ENCODE measurements around the gene AP1M1.
"Not testable (repeated sequence)": the region's sequence is repeated elsewhere in the genome, so short reads cannot be mapped to it uniquely, and the experiment has no call there.

Gene AP1M1

GRCh38 chr19:16266586-16266942 lies 68.9 kb downstream of the AP1M1 start:
- no peaks in the 10 kb centered on the region for H3K9me3 Mint-ChIP-seq
- no peak for ATAC-seq
- no peaks in the 10 kb centered on the region for H3K36me3 Mint-ChIP-seq (ENCODE audit: low read depth)
- DNase-seq = peak; percentile 54
- no peak overlapping the region for H3K4me3 Mint-ChIP-seq
- H3K4me1 Mint-ChIP-seq = peaks cover 41% of the 10 kb centered on the region
- H3K27ac Mint-ChIP-seq = peak overlapping the region; percentile 46
- H3K27me3 Mint-ChIP-seq = peaks cover 24% of the 10 kb centered on the region

GRCh38 chr19:16268676-16269319 lies 71.1 kb downstream of the AP1M1 start:
- H3K9me3 Mint-ChIP-seq = no peaks in the 10 kb centered on the region
- H3K27ac Mint-ChIP-seq = no peak overlapping the region
- H3K27me3 Mint-ChIP-seq = peaks cover 24% of the 10 kb centered on the region
- DNase-seq = peak; percentile 47
- peaks cover 23% of the 10 kb centered on the region for H3K4me1 Mint-ChIP-seq
- no peak for ATAC-seq
- no peak overlapping the region for H3K4me3 Mint-ChIP-seq
- H3K36me3 Mint-ChIP-seq (ENCODE audit: low read depth) = no peaks in the 10 kb centered on the region

DNA sequence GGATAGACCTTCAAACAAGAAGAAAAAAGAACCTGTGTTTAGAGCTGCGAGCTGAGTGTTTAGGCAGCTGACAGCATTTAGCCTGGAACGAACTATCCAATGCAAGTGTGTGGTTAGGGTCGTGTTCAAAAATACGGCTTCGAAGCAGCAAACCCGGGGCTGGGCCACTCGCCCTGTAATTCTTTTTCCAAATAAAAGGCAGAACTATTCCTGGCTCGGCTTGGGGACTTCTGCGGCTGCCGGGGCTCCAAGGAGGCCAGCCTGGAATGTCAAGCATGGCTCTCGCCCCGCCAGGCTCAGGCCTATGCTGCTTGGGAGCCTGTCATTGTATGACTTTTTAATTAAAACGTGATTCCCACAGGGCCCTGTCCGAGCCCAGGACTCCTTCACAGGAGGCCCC lies 75.2 kb downstream of the AP1M1 start:
- no peaks in the 10 kb centered on the region for H3K9me3 Mint-ChIP-seq
- H3K27ac Mint-ChIP-seq = no peak overlapping the region
- peaks cover 12% of the 10 kb centered on the region for H3K4me1 Mint-ChIP-seq
- H3K36me3 Mint-ChIP-seq (ENCODE audit: low read depth) = no peaks in the 10 kb centered on the region
- peaks cover 5% of the 10 kb centered on the region for H3K27me3 Mint-ChIP-seq
- no peak for ATAC-seq
- no peak overlapping the region for H3K4me3 Mint-ChIP-seq
- no peak for DNase-seq

GRCh38 chr19:16274447-16274846 lies 76.7 kb downstream of the AP1M1 start:
- DNase-seq = no peak
- no peaks in the 10 kb centered on the region for H3K36me3 Mint-ChIP-seq (ENCODE audit: low read depth)
- no peak overlapping the region for H3K4me3 Mint-ChIP-seq
- H3K27me3 Mint-ChIP-seq = peaks cover 5% of the 10 kb centered on the region
- H3K4me1 Mint-ChIP-seq = peaks cover 5% of the 10 kb centered on the region
- ATAC-seq = no peak
- H3K27ac Mint-ChIP-seq = no peak overlapping the region
- H3K9me3 Mint-ChIP-seq = no peaks in the 10 kb centered on the region

GRCh38 chr19:16280306-16280705 lies 82.6 kb downstream of the AP1M1 start:
- Mint-ChIP-seq H3K27ac (no peak overlapping the region), H3K9me3 (no peaks in the 10 kb centered on the region), H3K4me1 (peaks cover 26% of the 10 kb centered on the region), H3K27me3 (peaks cover 18% of the 10 kb centered on the region), H3K36me3 (ENCODE audit: low read depth) (no peaks in the 10 kb centered on the region), H3K4me3 (no peak overlapping the region)
- no peak for DNase-seq
- no peak for ATAC-seq

GRCh38 chr19:16281743-16282142 lies 84.0 kb downstream of the AP1M1 start:
- no peak overlapping the region for H3K27ac Mint-ChIP-seq

GRCh38 chr19:16283210-16284061 lies 85.7 kb downstream of the AP1M1 start:
- H3K27me3 Mint-ChIP-seq = peaks cover 31% of the 10 kb centered on the region
- H3K4me3 Mint-ChIP-seq = peak overlapping the region; percentile 48
- no peaks in the 10 kb centered on the region for H3K9me3 Mint-ChIP-seq
- no peak overlapping the region for H3K27ac Mint-ChIP-seq
- H3K36me3 Mint-ChIP-seq (ENCODE audit: low read depth) = no peaks in the 10 kb centered on the region
- DNase-seq (peak; percentile 84), ATAC-seq (peak; percentile 90)
- H3K4me1 Mint-ChIP-seq = peaks cover 36% of the 10 kb centered on the region

More at GRCh38 chr19:16281743-16282142, 84.0 kb downstream of the AP1M1 start:
- ATAC-seq = no peak
- H3K9me3 Mint-ChIP-seq = no peaks in the 10 kb centered on the region
- no peaks in the 10 kb centered on the region for H3K36me3 Mint-ChIP-seq (ENCODE audit: low read depth)
- DNase-seq = no peak
- H3K4me1 Mint-ChIP-seq = peaks cover 34% of the 10 kb centered on the region
- H3K4me3 Mint-ChIP-seq = no peak overlapping the region
- H3K27me3 Mint-ChIP-seq = peaks cover 26% of the 10 kb centered on the region

GRCh38 chr19:16284505-16284904 lies 86.8 kb downstream of the AP1M1 start:
- H3K36me3 Mint-ChIP-seq (ENCODE audit: low read depth) = no peaks in the 10 kb centered on the region
- peaks cover 34% of the 10 kb centered on the region for H3K4me1 Mint-ChIP-seq
- no peak overlapping the region for H3K4me3 Mint-ChIP-seq
- peaks cover 36% of the 10 kb centered on the region for H3K27me3 Mint-ChIP-seq
- ATAC-seq (no peak), DNase-seq (no peak)
- H3K9me3 Mint-ChIP-seq = no peaks in the 10 kb centered on the region
- no peak overlapping the region for H3K27ac Mint-ChIP-seq

GRCh38 chr19:16285079-16285478 lies 87.4 kb downstream of the AP1M1 start:
- not testable (repeated sequence) for H3K36me3 Mint-ChIP-seq (ENCODE audit: low read depth); ATAC-seq; H3K27ac Mint-ChIP-seq; H3K9me3 Mint-ChIP-seq; DNase-seq; H3K4me3 Mint-ChIP-seq
- Mint-ChIP-seq H3K4me1 (peaks cover 31% of the 10 kb centered on the region), H3K27me3 (peaks cover 33% of the 10 kb centered on the region)

DNA sequence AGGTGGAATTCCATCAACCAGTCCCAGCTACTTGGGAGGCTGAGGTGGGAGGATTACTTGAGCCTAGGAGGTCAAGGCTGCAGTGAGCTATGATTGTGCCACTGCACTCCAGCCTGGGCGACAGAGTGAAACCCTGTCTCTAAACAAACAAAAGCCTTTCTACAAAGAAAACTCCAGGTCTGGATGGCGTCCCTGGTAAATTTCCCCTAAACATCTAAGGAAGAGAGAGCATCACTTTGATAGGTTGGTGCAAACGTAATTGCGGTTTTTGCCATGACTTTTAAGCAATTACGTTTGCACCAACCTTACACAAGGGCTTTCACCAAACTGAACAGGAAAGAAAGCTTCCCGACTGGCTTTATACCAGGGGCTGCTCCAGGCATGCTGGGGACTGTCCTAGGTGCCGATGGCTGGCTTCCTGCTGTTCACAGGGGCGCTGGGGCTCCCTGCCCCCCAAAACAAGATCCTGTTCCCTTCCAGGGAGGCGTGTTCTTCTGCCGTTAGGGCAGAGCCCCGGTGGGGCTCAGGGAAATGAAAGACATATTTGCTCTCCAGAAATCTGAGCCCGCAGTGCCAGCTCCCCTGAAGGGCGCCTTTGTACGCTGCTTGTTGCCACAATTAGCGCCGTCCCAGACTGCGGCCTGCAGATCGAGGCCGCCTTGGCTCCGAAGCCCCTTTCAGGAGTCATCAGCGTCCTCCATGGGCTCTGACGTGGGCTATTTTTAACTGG lies 88.2 kb downstream of the AP1M1 start:
- no peak for DNase-seq
- Mint-ChIP-seq H3K27ac (no peak overlapping the region), H3K9me3 (no peaks in the 10 kb centered on the region), H3K36me3 (ENCODE audit: low read depth) (no peaks in the 10 kb centered on the region), H3K4me3 (no peak overlapping the region), H3K4me1 (peaks cover 30% of the 10 kb centered on the region), H3K27me3 (peaks cover 34% of the 10 kb centered on the region)
- no peak for ATAC-seq

DNA sequence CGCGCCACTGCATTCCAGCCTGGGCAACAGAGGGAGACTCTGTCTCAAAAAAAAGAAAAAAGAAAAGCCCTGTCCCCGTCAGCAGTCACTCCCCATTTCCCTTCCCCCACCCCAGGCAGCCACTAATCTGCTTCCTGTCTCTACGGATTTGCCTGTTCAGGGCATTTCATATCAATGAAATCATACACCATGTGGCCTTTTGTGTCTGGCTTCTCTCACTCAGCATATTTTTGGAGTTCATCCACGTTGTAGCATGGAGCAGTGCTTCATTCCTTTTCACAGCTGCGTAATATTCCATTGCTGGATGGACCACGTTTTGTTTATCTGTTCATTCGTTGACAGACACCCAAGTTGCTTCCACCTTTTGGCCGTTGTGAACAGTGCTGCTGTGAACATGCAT lies 90.8 kb downstream of the AP1M1 start:
- ATAC-seq = no peak
- H3K27me3 Mint-ChIP-seq = peaks cover 28% of the 10 kb centered on the region
- no peak overlapping the region for H3K4me3 Mint-ChIP-seq
- H3K9me3 Mint-ChIP-seq = no peaks in the 10 kb centered on the region
- H3K4me1 Mint-ChIP-seq = peaks cover 19% of the 10 kb centered on the region
- H3K27ac Mint-ChIP-seq = no peak overlapping the region
- no peak for DNase-seq
- H3K36me3 Mint-ChIP-seq (ENCODE audit: low read depth) = no peaks in the 10 kb centered on the region

- Mint-ChIP-seq H3K27me3 (peaks cover 26% of the 10 kb centered on the region), H3K4me1 (peaks cover 11% of the 10 kb centered on the region), H3K4me3 (no peak overlapping the region), H3K36me3 (ENCODE audit: low read depth) (no peaks in the 10 kb centered on the region), H3K27ac (no peak overlapping the region), H3K9me3 (no peaks in the 10 kb centered on the region)
- ATAC-seq (no peak), DNase-seq (no peak)
Observed at GRCh38 chr19:16289594-16289993, 91.9 kb downstream of the AP1M1 start.

GRCh38 chr19:16290692-16291091 lies 93.0 kb downstream of the AP1M1 start:
- no peaks in the 10 kb centered on the region for H3K36me3 Mint-ChIP-seq (ENCODE audit: low read depth)
- no peak overlapping the region for H3K27ac Mint-ChIP-seq
- H3K4me1 Mint-ChIP-seq = peaks cover 9% of the 10 kb centered on the region
- H3K9me3 Mint-ChIP-seq = no peaks in the 10 kb centered on the region
- no peak overlapping the region for H3K4me3 Mint-ChIP-seq
- no peak for DNase-seq
- peaks cover 19% of the 10 kb centered on the region for H3K27me3 Mint-ChIP-seq
- no peak for ATAC-seq

DNA sequence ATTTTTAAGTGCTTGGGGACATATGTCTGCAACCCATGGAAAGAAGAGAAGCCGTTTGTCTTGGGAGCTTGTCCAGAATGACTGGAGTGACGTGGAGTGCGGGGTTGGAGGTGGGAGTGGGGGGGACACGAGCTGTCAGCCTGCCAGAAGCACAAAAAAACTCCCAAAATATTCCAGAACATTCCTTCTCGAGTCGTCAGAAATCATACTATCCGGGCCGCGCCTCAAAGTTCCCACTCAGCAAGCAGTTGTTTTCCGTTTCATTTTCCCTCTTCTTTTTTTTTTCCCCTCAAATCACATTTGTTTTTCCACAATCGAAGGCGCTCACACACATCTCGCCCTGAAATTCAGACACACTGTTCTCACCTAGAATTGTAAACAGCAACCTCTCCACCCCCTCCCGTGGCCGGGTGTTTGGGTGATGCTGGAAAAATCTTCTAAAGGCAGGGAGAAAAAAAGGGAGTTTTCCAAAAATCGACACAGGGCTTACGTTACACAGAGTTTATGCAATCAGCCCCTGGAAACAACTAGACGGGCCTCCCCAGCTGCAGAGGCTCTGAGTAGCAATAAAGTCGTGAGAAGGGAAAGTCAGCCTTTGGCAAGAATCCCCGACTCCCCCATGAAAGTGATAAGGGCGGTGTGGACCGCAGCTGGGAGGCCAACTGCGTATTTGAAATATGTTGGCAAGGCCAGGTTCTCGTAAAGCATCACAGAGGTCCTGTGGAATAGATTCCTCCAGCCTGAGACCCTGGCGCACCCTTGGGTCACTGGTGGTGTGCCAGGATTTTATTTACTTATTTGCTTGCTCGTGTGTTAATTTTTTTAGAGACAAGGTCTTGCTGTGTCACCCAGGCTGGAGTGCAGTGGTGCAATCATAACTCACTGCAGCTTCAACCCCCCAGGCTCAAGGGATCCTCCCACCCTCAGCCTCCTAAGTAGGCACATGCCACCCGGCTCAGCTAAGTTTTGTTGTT lies 95.7 kb downstream of the AP1M1 start:
- Mint-ChIP-seq H3K36me3 (ENCODE audit: low read depth) (no peaks in the 10 kb centered on the region), H3K4me1 (no peaks in the 10 kb centered on the region), H3K4me3 (no peak overlapping the region), H3K27ac (no peak overlapping the region), H3K27me3 (peaks cover 7% of the 10 kb centered on the region), H3K9me3 (no peaks in the 10 kb centered on the region)
- ATAC-seq = no peak
- DNase-seq = no peak
